GM21381 (cell line): Measurements from ENCODE around the gene PHF14.

Source experiments
- ATAC-seq: cut with Tn5 transposase; IDR thresholded peaks from one replicate; pipeline ENCODE4 v1.9.1; 2021; ENCODE audit warnings: mild to moderate bottlenecking, moderate library complexity; ENCODE audit not compliant: unreplicated experiment

The PHF14 gene

DNA sequence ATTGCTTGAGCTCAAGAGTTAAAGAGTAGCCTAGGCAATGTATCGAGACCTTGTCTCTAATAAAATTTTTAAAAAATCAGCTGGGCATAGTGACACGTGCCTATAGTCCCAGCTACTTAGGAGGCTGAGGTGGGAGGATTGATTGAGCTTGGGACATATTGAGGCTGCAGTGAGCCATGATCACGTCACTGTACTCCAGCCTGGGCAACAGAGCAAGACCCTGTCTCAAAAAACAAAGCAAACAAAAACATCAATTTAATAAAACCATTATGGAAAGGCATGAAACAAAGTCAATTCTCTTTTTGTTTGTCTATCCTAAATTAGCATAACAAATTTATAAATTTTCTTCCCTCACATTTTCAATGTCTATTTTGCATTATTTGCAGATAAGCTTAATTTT lies 108.4 kb downstream of the PHF14 start:
- no peak for ATAC-seq

GRCh38 chr7:11082552-11083213 lies 109.0 kb downstream of the PHF14 start:
- ATAC-seq = no peak

DNA sequence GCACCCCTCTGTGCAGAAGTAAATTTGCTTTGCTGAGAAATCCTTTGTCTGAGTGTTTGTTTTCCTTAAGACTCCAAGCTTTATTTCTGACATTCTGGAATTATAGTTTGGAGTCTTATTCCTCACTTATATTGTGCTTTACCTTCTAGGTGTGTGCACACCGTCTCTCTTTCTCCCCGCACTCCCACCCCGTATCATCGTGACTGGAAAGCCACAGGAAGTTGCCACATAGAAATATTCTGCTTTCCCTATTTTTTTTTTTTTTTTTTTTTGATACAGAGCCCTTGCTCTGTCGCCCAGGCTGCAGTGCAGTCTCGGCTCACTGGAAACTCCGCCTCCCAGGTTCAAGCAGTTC lies 109.5 kb downstream of the PHF14 start:
- ATAC-seq = no peak

- ATAC-seq = no peak
These were observed 130.9 kb downstream of the PHF14 start for GRCh38 chr7:11104578-11104977.

DNA sequence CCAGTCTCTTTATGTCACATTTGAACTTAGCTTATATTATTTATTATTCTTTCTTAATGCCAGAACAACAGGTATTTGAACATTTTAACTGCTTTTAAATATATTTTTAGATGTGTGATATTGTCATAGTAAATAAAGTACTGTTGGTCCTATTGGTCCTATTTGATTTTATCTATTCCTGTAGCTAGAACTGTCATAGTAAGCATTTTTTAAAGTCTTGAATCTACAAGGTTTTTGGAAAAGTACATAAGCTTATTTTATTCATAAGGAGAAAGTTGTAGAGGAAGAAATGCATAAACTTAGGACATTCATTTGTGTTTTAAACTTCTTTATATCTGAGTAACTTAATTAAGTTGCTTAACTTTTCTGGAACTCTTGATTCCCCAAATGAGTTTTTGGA lies 136.0 kb downstream of the PHF14 start:
- no peak for ATAC-seq

DNA sequence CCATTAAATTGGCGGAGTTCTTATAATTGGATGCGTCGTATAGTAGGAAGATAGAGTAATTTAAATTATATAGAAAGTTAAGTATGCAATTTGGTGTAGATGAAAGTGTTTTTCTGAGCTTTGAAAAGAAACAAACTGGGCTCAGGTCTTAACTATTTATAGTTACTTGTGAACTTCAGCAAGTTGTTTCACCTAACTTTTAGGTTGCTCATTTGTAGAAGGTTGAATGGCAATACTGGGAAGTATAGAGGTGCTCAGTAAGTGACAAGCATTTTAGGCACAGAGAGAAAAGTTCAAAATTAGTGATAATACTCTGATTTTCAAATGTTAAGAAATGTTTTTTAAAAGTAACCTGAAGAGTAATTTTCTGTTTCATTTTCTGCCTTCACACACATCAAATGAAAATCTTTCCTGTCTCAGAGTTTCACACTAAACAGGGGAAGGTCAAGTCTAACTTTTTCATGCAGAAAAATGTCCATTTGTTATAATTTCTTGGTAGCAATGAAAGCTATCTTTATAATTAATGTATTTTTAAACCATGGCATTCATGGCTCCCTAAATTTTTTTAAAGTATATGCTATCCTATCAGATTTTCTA lies 146.5 kb downstream of the PHF14 start:
- peak; percentile 65 for ATAC-seq

DNA sequence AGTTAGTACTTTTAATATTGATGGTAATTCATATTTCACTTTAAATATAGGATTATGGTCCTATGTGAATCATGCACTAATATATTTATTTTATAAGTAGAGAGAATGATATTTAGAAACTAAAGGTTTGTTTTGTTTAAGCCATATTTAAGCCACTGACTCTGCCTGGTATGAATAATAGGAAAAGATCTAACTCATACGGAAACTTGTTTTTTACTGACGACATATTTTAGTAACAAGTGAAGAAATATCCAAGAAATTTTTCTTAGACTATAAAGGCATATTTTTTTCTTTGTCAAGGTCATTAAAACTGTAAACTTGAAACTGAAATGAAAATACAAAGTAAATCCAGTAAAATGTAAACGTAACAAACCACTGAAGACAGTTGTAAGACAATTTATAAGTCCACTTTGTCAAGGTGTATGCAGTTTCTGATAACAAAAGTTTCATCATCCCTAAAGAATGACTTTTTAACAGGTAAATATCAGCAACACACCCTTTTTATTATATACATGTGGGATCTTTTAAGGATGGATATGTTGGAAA lies 147.1 kb downstream of the PHF14 start:
- ATAC-seq = peak; percentile 39

GRCh38 chr7:11124856-11125559 lies 151.3 kb downstream of the PHF14 start:
- ATAC-seq = no peak

- ATAC-seq = no peak
These were observed 153.6 kb downstream of the PHF14 start for GRCh38 chr7:11127114-11127785.

DNA sequence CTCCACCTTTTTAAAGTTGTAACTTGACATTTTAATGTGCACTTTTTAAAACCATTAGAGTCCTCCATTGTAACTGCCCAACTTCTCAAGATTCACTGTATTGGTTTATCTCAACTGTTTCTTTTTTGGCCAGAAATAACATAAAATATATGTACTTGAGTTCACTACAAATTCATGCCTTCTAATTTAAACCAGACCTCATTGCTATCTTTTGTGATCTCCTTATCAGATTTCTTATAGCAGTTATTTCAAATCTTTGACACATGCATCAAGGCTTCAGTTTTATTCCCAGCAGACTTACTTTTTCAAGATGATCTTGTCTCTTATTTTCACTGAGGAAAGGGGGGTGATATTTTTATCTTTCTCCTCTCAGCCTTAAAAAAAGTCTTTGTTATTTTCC lies 154.3 kb downstream of the PHF14 start:
- ATAC-seq = no peak

GRCh38 chr7:11128498-11128897 lies 154.8 kb downstream of the PHF14 start:
- no peak for ATAC-seq

- ATAC-seq = no peak
These were observed 156.3 kb downstream of the PHF14 start for GRCh38 chr7:11130012-11130411.

- ATAC-seq = no peak
These were observed 156.9 kb downstream of the PHF14 start for GRCh38 chr7:11130601-11131000.

- no peak for ATAC-seq
These were observed 159.8 kb downstream of the PHF14 start for GRCh38 chr7:11133436-11133959.

GRCh38 chr7:11135573-11135972 lies 161.9 kb downstream of the PHF14 start:
- no peak for ATAC-seq

DNA sequence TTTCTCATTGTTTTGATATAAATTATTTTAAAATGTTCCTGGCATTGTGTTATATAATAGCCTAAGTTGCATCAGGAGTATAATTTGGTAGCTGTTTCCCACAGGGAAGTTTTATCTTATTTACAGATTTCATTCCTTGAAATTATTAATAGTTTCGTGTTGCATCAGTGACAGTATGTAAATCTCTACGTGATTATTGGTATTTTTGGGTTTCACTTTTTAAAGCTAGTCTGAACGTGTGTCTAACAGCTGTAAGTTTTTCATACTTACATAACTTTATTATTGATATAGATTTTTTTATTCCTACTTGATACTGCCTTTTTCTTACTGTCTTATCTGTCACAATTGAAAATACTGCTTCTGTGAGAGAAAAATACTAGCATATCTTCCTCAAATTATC lies 167.9 kb downstream of the PHF14 start:
- no peak for ATAC-seq

GRCh38 chr7:11153694-11154093 lies 180.0 kb downstream of the PHF14 start:
- no peak for ATAC-seq

DNA sequence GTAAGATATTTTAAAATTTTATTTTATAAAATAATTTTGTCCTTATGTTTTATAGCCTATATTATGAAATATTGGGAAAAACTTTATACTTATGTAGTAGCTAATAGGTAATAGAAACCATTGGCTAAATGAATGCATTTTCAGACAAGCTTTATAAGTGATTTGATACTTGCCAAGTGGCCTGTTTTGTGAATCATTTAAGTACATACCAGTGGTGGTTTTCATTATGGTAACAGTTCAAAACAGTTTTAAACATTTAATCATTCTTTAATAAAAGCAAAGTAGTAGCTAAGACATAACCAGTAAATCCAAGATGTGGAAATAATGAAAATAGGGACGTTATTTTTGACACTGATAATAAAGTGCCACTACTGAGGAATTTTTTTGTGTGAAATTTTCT lies 182.2 kb downstream of the PHF14 start:
- ATAC-seq = no peak

DNA sequence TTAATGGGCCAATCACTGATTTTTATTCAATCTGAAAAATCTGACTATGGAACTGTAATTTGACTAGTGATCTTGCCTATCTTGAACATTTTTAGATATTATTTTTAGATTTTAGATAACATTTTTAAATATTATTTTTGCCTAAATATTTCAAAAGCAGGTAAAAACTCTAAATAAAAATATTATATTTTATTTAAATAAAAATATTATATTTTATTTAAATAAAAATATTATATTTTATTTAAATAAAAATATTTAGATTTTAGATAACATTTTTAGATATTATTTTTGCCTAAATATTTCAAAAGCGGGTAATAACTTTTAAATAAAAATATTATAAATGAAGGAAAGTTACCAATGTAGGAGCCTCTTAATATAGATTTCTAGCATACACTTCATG lies 187.8 kb downstream of the PHF14 start:
- ATAC-seq = no peak

DNA sequence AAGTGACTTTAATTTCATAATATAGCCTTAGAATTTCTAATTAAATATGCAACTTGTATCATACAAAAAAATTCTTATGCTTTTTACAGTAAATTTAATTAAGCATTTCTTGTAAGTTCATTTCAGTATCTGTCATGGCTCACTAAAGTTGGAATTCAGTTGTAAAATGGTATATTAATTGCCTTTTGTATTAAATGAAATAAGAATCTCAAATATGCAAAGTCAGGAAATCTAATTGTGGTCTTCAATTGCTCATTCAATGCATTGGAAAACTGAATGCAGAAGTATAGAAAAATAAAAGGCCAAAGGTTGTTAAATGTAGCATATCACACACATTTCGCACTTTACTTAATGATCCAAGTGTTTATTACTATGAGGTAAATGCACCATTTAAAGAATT lies 189.5 kb downstream of the PHF14 start:
- no peak for ATAC-seq

GRCh38 chr7:11166051-11166450 lies 192.4 kb downstream of the PHF14 start:
- no peak for ATAC-seq
